ENCODE data around the gene TCEANC.
A peak's percentile ranks its signal among the peaks of the same experiment; 100 is the strongest.
"Not testable (repeated sequence)": the region's sequence is repeated elsewhere in the genome, so short reads cannot be mapped to it uniquely, and the experiment has no call there.

TCEANC gene

DNA sequence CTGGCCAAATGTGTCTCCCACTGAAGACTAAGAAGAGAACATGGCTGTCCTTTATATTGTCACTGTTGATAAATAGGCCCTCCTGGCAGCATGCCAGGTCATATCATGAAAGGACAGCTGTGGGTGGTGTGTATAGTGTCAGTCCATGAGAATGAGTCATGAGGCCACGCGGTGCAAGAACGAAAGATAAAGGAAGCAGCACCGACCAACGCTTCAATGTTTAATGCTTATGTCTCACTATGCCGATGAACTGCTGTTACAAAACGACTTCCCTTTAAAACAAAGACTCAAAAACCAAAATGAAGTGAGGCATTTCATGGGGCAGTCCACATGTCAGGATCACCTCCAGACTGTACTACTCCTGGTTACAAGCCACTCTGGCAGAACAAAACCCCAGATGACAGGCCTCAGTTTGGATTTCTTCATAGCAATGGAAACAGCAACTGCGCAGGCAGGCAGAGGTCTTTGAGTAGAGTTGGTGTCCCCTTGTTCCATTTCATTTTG lies 5.2 kb upstream of the TCEANC start:
- H3K4me3 ChIP-seq (ENCODE audit: low read length) = no peak overlapping the region
- TF ChIP-seq ZNF274 (IDR thresholded peaks at IDR 0.05; ENCODE audit: low read depth, low read length) = no peak

DNA sequence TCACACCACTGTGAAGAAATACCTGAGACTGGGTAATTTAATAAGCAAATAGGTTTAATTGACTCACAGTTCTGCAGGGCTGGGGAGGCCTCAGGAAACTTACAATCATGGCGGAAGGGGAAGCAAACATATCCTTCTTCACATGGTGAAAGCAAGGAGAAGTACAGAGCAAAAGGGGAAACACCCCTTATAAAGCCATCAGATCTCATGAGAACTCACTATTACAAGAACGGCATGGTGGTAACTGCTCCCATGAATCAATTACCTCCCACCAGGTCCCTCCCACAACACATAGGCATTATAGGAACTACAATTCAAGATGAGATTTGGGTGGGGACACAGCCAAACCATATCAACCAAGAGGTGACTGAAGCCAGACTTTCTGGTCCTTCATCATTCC lies 4.6 kb upstream of the TCEANC start:
- not testable (repeated sequence) for H3K4me3 ChIP-seq (ENCODE audit: low read length)

DNA sequence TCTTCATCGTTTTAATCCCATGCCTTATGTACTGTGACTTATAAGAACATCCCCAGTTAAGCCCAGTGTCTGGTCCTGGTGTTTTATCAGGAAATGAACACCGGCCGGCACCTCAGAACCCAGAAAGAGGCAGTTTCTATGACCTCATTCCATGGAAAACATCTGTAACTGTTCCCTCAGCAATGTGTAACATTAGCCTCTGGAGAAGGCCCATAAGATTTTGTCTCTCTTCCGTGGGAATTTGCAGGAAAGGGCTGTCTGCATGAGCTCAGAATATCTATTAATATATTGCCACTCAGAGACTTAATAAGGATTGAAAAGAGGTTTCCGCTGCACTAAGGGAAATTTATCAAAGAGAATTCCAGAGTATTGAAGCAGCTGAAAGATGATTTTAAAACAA lies 3.1 kb upstream of the TCEANC start:
- no peak for TF ChIP-seq ZNF274 (IDR thresholded peaks at IDR 0.05; ENCODE audit: low read depth, low read length)
- H3K4me3 ChIP-seq (ENCODE audit: low read length) = no peak overlapping the region

DNA sequence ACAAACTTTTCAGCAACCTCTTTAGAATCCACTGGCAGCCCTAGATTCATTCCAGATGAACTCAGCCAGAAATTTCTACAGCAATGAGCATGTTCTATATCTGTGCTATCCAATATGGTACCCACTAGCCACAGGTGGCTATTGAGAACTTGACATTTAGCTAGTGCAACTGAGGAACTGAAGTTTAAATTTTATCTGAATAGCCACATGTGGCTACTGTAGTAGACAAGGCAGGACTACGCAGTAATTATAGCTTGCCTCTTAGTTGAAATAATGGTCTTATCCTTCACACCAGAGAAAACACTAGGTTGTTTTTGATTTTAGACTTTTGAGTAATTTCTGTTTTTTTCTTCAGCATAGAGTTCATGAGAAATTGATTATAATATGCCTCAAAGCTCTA lies 2.6 kb upstream of the TCEANC start:
- TF ChIP-seq ZNF274 (IDR thresholded peaks at IDR 0.05; ENCODE audit: low read depth, low read length) = no peak
- no peak overlapping the region for H3K4me3 ChIP-seq (ENCODE audit: low read length)

DNA sequence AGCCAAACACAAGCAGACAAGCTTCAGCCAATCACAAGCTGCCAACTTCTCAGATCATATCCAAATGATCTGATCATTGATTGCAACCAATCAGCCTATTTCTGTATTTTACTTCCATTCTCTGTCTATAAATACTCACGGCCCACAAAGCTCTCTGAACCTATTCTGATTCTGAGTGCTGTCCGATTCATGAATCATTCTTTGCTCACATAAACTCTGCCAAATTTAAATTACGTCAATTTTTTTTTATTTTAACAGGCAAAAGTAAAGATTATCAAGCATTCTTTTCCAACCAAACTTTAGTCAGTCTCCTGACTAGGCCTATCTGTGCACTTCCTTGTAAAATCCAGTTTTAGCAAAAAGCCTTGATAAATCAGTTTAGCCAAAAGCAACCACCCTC lies 1.8 kb upstream of the TCEANC start:
- TF ChIP-seq ZNF274 (IDR thresholded peaks at IDR 0.05; ENCODE audit: low read depth, low read length) = no peak
- H3K4me3 ChIP-seq (ENCODE audit: low read length) = no peak overlapping the region

DNA sequence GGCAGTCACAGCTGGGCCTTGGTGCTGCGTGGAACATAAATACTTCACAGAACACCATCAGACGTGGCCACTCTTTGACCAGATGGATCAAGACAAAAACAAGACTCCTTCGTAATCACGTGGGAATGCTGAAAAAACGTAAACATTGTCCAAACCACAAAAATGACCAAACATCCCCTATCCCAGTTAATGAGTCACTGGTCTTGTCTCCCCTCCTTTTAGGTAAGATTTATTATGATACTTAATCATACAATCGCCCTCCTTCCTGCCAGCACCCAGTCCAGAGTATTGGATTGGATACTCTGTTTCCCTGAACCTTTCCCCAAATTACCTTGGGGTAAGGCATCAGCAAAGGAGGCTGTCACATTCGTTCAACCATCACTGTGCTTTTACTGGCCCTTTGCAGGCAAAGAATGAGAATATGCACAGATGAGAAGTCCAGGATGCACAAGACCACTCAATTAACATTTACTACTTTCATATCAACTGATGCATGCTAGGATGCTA lies 601 bp upstream of the TCEANC start:
- TF ChIP-seq ZNF274 (IDR thresholded peaks at IDR 0.05; ENCODE audit: low read depth, low read length) = no peak
- H3K4me3 ChIP-seq (ENCODE audit: low read length) = peak overlapping the region; percentile 71

DNA sequence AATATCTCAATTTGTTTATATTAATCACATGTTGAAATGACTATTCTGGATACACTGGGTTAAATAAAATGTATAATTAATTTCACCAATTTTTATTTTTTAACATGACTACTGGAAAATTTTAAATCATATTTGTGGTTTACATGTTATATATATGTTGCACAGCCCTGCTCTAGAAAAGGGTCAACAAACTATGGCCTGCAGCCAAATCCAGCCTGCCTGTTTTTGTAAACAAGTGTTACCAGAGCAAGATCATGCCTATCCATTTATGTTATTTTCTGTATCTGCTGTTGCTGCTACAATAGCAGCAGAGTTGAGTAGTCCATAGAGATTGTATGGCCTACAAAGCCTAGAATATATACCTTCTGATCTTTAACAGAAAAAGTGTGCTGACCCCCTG lies 1.2 kb downstream of the TCEANC start:
- peak overlapping the region; percentile 67; the same call in 1 of the 2 replicates for H3K4me3 ChIP-seq (ENCODE audit: low read length)
- TF ChIP-seq ZNF274 (IDR thresholded peaks at IDR 0.05; ENCODE audit: low read depth, low read length) = no peak

DNA sequence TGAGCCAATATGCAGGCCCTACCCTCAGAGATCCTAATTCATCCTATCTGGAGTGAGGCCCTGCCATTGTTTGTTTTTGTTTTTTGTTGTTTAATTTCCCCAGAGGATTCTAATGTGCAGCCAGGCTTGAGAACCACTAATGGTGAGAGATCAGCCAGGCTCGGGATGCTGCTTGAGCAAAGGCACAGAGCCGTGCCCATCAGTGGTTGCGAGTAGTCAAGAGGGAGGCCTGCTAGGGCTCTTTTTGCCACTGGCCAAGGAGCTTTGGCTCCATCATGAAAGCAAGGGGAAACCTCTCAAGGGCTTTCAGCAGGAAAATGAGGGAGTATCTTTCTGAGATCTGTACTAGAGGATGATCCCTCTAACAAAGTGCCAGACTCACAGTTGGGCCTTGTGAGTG lies 2.7 kb downstream of the TCEANC start:
- TF ChIP-seq ZNF274 (IDR thresholded peaks at IDR 0.05; ENCODE audit: low read depth, low read length) = no peak
- no peak overlapping the region for H3K4me3 ChIP-seq (ENCODE audit: low read length)

DNA sequence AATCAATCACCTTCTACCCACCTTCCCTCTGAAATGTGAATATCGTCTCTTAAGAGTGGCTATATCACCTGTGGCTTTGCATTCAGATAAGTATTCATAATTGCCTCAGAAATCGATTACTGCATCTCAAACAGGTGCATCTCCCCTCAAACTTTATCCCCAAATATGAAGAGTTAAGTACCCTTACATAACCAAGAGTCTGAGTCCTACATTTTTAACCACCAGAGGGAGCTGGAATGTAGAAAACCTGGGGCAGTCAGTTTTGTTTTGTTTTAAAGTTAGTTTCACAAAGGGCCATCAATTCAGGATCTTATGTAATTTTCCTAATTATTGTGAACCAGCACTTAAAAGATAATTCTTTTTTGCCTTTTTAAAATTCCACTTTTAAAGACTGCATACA lies 5.7 kb downstream of the TCEANC start:
- TF ChIP-seq ZNF274 (IDR thresholded peaks at IDR 0.05; ENCODE audit: low read depth, low read length) = no peak
- H3K4me3 ChIP-seq (ENCODE audit: low read length) = no peak overlapping the region; the same call in 1 of the 2 replicates

DNA sequence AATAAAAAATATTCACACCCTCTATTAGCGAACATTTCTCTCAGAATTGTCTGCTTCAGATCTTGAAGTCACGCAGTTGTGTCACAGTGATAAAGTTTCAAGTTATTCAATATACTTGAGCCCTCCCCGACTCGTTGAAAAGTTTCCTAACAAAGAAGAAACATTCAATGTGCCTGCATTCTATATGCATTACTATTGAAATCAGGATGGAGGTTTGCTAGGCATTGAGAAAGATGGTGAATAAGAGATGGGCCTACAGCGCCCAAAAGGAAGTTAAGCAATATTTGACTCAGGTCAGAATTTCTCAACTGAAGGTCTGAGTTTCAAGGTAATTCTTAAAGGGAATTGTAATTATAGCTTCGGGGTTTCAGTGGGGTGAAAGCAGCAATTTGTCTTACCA lies 6.1 kb downstream of the TCEANC start:
- no peak overlapping the region; the same call in 1 of the 2 replicates for H3K4me3 ChIP-seq (ENCODE audit: low read length)
- no peak for TF ChIP-seq ZNF274 (IDR thresholded peaks at IDR 0.05; ENCODE audit: low read depth, low read length)

DNA sequence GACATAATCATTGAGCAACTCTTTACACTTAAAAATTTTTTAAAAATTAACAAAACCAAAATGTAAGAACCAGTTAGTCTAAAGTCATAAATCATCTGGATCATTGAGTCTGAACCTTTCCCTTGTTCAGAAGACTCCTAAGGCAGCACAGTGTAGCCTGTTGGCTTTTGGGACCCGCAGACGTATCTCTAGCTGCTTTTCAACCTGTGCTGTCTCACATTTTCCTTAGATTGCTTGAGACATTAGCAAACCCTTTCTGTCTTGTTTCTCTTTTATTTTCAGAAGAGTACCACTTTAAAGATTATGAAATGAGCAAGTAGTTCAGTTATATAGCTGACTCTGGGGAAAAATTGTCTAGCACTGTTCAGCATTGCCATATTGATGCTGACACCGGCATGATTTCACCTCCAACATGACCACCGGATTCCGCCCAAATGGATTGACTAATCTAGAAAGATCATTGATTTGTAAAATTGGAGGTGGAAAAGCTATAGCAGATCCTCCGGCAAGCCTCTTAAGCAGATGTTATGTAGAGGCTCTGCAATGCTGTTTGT lies 8.9 kb downstream of the TCEANC start:
- no peak for TF ChIP-seq ZNF274 (IDR thresholded peaks at IDR 0.05; ENCODE audit: low read depth, low read length)
- peak overlapping the region; percentile 63 for H3K4me3 ChIP-seq (ENCODE audit: low read length)

DNA sequence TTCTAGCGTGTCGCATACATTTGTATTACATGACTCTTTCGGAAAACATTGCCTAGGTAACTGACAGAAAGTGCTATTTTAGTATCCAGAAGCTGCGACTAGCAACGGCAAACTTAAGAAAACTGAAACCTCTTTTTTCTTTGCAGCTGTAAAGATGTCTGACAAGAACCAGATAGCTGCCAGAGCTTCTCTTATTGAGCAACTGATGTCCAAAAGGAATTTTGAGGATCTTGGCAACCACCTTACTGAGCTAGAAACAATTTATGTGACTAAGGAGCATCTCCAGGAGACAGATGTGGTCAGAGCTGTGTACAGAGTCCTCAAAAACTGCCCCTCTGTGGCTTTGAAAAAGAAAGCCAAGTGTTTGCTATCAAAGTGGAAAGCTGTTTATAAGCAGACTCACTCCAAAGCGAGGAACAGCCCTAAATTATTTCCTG lies 9.4 kb downstream of the TCEANC start:
- peak overlapping the region; percentile 63 for H3K4me3 ChIP-seq (ENCODE audit: low read length)
- no peak for TF ChIP-seq ZNF274 (IDR thresholded peaks at IDR 0.05; ENCODE audit: low read depth, low read length)

DNA sequence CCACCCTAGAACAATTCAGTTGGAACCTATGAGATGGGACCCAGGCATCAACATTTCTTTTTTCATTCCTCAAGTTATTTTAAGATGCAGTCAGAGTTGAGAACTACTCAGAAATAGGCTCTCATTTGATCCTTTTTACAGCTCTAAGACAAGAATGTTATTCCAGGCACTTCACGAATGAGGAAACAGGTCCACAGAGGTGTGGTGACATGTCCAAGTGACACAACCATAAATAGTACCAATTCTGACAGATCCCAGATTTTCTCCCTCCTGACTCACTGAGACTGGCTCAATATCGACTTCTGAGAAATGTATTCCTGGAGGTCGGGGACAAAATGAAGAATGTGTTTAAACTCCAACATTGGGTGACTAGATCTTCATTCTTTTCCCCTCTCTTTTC lies 11.1 kb downstream of the TCEANC start:
- TF ChIP-seq ZNF274 (IDR thresholded peaks at IDR 0.05; ENCODE audit: low read depth, low read length) = no peak
- H3K4me3 ChIP-seq (ENCODE audit: low read length) = no peak overlapping the region

DNA sequence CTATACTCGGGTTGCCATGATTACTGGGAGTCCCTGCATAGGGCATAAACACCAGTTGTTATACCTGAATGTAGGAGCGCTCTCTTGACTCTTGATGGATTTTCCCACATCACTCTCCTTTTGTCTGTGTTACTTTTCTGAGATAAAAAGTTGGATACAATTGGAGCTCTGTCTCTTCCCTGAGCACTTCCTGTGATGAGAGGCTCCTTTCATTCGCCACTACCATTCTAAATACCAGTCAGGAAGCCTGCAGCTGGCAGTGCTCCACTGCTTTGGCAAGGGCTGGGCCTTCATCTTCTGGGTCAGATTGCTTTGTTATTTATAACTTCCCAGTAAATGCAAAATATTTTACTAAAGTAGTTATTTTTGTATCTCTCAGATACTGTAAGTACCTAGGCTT lies 13.9 kb downstream of the TCEANC start:
- no peak overlapping the region for H3K4me3 ChIP-seq (ENCODE audit: low read length)
- no peak for TF ChIP-seq ZNF274 (IDR thresholded peaks at IDR 0.05; ENCODE audit: low read depth, low read length)

DNA sequence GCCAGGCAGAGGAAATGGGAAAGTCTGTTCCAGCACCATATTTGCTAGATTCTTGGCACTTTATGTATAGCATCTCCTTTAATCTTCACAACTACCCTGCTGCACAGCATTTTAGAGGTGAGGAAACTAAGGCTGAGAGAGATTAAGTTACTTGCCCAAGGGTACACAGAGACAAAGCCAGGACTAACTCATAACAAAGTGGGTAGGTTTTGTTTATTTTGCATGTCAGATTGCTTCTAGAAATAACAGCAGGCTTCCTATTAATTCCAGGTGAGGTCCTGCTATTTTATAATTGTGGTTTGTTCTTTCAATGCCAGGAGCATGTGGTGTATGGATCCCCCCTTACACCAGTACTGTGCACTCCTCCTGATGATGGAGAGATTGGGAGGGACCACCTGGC lies 15.0 kb downstream of the TCEANC start:
- no peak overlapping the region for H3K4me3 ChIP-seq (ENCODE audit: low read length)
- no peak for TF ChIP-seq ZNF274 (IDR thresholded peaks at IDR 0.05; ENCODE audit: low read depth, low read length)

DNA sequence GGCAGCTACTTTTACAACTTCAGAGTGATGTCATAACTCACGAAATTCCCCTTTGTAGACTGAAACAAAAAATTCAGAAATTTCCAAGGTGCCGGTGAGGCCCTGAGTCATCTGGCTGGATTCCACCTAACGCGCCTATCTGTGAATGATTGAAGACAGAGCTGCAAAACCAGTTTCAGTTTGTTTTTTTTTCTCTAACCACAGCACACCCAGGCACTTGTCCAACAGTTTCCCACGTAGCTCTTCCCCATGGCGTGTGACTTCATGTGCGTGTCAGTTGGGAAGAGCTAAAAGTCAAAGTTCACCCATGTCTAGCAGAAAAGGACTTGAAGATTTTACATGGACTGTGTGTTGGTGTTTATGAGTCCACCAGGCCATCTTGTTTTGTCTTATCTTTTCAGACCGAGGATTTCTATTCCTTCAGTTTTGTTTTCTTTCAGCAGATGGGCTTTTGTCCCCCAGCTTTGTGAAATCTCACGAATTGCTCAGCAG lies 16.4 kb downstream of the TCEANC start:
- peak overlapping the region; percentile 51; the same call in 1 of the 2 replicates for H3K4me3 ChIP-seq (ENCODE audit: low read length)
- no peak for TF ChIP-seq ZNF274 (IDR thresholded peaks at IDR 0.05; ENCODE audit: low read depth, low read length)

DNA sequence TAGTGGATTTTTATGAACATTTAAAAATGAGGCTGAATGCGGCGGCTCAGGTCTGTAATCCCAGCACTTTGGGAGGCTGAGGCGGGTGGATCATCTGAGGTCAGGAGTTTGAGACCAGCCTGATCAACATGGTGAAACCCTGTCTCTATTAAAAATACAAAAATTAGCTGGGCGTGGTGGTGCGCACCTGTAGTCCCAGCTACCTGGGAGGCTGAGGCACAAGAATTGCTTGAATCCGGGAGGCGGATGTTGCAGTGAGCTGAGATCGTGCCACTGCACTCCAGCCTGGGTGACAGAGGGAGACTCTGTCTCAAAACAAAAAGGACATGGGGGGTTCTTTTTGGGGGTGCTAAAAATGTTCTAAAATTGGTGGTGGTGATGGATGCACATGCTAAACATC lies 16.8 kb downstream of the TCEANC start:
- H3K4me3 ChIP-seq (ENCODE audit: low read length) = peak overlapping the region; percentile 51; the same call in 1 of the 2 replicates

Data from GM08714 (cell line).